Vagina (tissue), 2 donors: ENCODE measurements around the gene DPYD. TPM values are rescaled to one million over a fixed set of nuclear protein-coding genes. Genes with fewer than 3 reads are reported as not detected.

ENCODE experiments used
- DNase-seq, 2 donors: peaks; one replicate each; pipeline ENCODE4 v3.0.0-alpha.2; 2017; ENCODE audit errors: extremely low spot score in 2 of 2
- H3K27ac ChIP-seq: fragments of 200-600 bp; sonication (generic); one replicate; pipeline ENCODE4 v1.5.1; 2019
- H3K27me3 ChIP-seq: fragments of 200-600 bp; sonication (generic); one replicate; pipeline ENCODE4 v1.5.1; 2019
- H3K36me3 ChIP-seq, 2 donors: fragments of 200-600 bp; sonication (generic); one replicate each; pipeline ENCODE4 v1.5.1; 2017 to 2019
- H3K4me1 ChIP-seq: fragments of 200-600 bp; sonication (generic); one replicate; pipeline ENCODE4 v1.5.1; 2019
- H3K4me3 ChIP-seq, 2 donors: fragments of 200-600 bp; sonication (generic); 1 replicate in 1 of 2; 2 replicates in 1 of 2; pipeline ENCODE4 v1.5.1; 2016 to 2019
- H3K9me3 ChIP-seq: fragments of 200-600 bp; sonication (generic); one replicate; pipeline ENCODE4 v1.5.1; 2019
- POLR2A ChIP-seq, 2 donors: fragments of 450-650 bp; IDR thresholded peaks; one replicate each; pipeline ENCODE4 v1.6.1; 2017; ENCODE audit warnings: antibody characterized with exemption in 2 of 2, mild to moderate bottlenecking in 2 of 2, moderate library complexity in 2 of 2
- POLR2AphosphoS5 ChIP-seq, 2 donors: sonication (generic); formaldehyde crosslinking; IDR thresholded peaks; one replicate each; pipeline ENCODE4 v1.9.0; 2017; ENCODE audit warnings: antibody characterized with exemption in 2 of 2, mild to moderate bottlenecking in 2 of 2, low read depth in 1 of 2; ENCODE audit not compliant: insufficient read depth in 1 of 2
- intact Hi-C: fragments of 100-400 bp; cut with DNase I; formaldehyde crosslinking; loops from one replicate; pipeline ENCODE4 v1.15.1; 2023
- total RNA-seq: library from RNA; depleted of rRNA; stranded (reverse); fragments of >200 nt; gene quantifications from one replicate; pipeline ENCODE4 v1.2.3, GENCODE V29; 2016
- TF ChIP-seq, protein P1 (sequence below), 3 experiments: fragments of 450-650 bp in 2 of 3; fragments of 200-600 bp in 1 of 3; sonication (generic) in 1 of 3; IDR thresholded peaks; one replicate each; pipeline ENCODE4 v1.5.1; 2017 to 2019; ENCODE audit warnings: antibody characterized with exemption in 3 of 3, mild to moderate bottlenecking in 2 of 3, moderate library complexity in 2 of 3

Gene DPYD
- total RNA-seq, 1 donor from 2014 or later: 45.7 TPM

- Histone ChIP-seq H3K27me3 (no peaks in the 10 kb centered on the region), H3K27ac (no peak overlapping the region), H3K9me3 (no peaks in the 10 kb centered on the region), H3K4me3 (no peak overlapping the region), H3K36me3 (no peaks in the 10 kb centered on the region), H3K4me1 (no peaks in the 10 kb centered on the region)
- TF ChIP-seq POLR2A (IDR thresholded peaks at IDR 0.05): no peak
- TF ChIP-seq, protein P1, sequence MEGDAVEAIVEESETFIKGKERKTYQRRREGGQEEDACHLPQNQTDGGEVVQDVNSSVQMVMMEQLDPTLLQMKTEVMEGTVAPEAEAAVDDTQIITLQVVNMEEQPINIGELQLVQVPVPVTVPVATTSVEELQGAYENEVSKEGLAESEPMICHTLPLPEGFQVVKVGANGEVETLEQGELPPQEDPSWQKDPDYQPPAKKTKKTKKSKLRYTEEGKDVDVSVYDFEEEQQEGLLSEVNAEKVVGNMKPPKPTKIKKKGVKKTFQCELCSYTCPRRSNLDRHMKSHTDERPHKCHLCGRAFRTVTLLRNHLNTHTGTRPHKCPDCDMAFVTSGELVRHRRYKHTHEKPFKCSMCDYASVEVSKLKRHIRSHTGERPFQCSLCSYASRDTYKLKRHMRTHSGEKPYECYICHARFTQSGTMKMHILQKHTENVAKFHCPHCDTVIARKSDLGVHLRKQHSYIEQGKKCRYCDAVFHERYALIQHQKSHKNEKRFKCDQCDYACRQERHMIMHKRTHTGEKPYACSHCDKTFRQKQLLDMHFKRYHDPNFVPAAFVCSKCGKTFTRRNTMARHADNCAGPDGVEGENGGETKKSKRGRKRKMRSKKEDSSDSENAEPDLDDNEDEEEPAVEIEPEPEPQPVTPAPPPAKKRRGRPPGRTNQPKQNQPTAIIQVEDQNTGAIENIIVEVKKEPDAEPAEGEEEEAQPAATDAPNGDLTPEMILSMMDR (IDR thresholded peaks at IDR 0.05): no peak
- no peak for TF ChIP-seq POLR2AphosphoS5 (IDR thresholded peaks at IDR 0.05; ENCODE audit: insufficient read depth in 1 of 2, low read depth in 1 of 2)
- no peak for DNase-seq
- intact Hi-C loops: no loop called here
Observed at GRCh38 chr1:97651250-97651649, 269.6 kb downstream of the DPYD start.

- TF ChIP-seq POLR2A (IDR thresholded peaks at IDR 0.05) (no peak), POLR2AphosphoS5 (IDR thresholded peaks at IDR 0.05; ENCODE audit: insufficient read depth in 1 of 2, low read depth in 1 of 2) (no peak)
- TF ChIP-seq, protein P1 (IDR thresholded peaks at IDR 0.05): no peak
- intact Hi-C loops: no loop called here
Observed at GRCh38 chr1:97649591-97649990, 271.2 kb downstream of the DPYD start.

DNA sequence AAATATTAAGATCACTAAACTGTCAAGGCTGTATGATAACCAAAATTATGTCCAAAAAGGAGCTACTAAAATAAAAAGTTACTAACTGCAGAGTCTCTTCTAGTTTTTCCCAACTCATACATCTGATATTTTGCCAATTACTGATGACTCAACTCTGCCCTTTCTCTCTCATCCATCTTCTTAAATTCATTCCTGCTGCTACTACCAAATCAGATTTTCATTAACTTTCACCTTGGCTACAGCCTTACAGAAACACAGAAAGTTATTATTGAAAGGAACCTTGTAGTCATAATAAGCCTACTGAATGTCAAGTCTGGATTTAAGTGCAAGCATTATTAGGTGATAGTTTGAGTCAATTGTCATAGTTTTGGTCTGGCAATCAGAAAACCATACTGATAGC is 273.1 kb downstream of the DPYD start:
- peaks cover 0 to 5% of the 10 kb centered on the region in 2 donors for H3K36me3 ChIP-seq
- no peaks in the 10 kb centered on the region for H3K27me3 ChIP-seq
- no peak overlapping the region for H3K4me3 ChIP-seq
- TF ChIP-seq POLR2AphosphoS5 (IDR thresholded peaks at IDR 0.05; ENCODE audit: insufficient read depth in 1 of 2, low read depth in 1 of 2): no peak
- TF ChIP-seq, protein P1 (IDR thresholded peaks at IDR 0.05): no peak
- no peak for TF ChIP-seq POLR2A (IDR thresholded peaks at IDR 0.05)
- intact Hi-C loops: no loop called here
- no peaks in the 10 kb centered on the region for H3K4me1 ChIP-seq
- no peak for DNase-seq
- H3K9me3 ChIP-seq: no peaks in the 10 kb centered on the region
- no peak overlapping the region for H3K27ac ChIP-seq

More at GRCh38 chr1:97649591-97649990, 271.2 kb downstream of the DPYD start:
- Histone ChIP-seq H3K4me3 (no peak overlapping the region), H3K9me3 (no peaks in the 10 kb centered on the region), H3K4me1 (no peaks in the 10 kb centered on the region), H3K36me3 (no peaks in the 10 kb centered on the region), H3K27me3 (no peaks in the 10 kb centered on the region), H3K27ac (no peak overlapping the region)
- no peak for DNase-seq

- TF ChIP-seq, protein P1 (IDR thresholded peaks at IDR 0.05): no peak
- TF ChIP-seq POLR2A (IDR thresholded peaks at IDR 0.05) (no peak), POLR2AphosphoS5 (IDR thresholded peaks at IDR 0.05; ENCODE audit: insufficient read depth in 1 of 2, low read depth in 1 of 2) (no peak)
- H3K27me3 ChIP-seq: no peaks in the 10 kb centered on the region
- H3K4me3 ChIP-seq: no peak overlapping the region
Observed at GRCh38 chr1:97646071-97646470, 274.8 kb downstream of the DPYD start.

DNA sequence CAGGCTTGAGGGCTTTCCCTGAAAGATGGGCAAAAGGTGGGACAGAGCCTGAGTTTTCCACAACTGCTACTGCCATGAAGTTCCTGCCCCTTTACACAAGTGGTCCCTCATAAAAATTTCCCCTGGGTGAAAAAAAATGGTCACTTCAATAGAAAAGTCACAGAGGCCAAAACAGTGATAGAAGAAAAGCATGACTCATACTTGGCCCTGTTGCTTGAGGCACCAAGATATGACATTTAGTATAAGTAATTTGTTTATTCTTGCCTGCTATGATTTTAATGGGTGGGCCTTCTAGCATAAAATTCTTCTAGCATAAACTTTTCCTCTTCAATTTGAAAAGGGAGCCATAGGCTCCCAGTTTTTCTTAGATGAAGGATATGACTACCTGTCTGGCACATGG is 280.2 kb downstream of the DPYD start:
- intact Hi-C loops: no loop called here
- H3K4me3 ChIP-seq: no peak overlapping the region
- no peak for DNase-seq
- peaks cover 0 to 5% of the 10 kb centered on the region in 2 donors for H3K36me3 ChIP-seq
- TF ChIP-seq, protein P1 (IDR thresholded peaks at IDR 0.05): no peak
- no peak for TF ChIP-seq POLR2AphosphoS5 (IDR thresholded peaks at IDR 0.05; ENCODE audit: insufficient read depth in 1 of 2, low read depth in 1 of 2)
- no peak for TF ChIP-seq POLR2A (IDR thresholded peaks at IDR 0.05)
- H3K27me3 ChIP-seq: no peaks in the 10 kb centered on the region
- H3K9me3 ChIP-seq: no peaks in the 10 kb centered on the region
- H3K4me1 ChIP-seq: no peaks in the 10 kb centered on the region
- no peak overlapping the region for H3K27ac ChIP-seq

More at GRCh38 chr1:97646071-97646470, 274.8 kb downstream of the DPYD start:
- intact Hi-C loops: no loop called here
- Histone ChIP-seq H3K9me3 (no peaks in the 10 kb centered on the region), H3K36me3 (peaks cover 0 to 5% of the 10 kb centered on the region in 2 donors), H3K4me1 (no peaks in the 10 kb centered on the region), H3K27ac (no peak overlapping the region)
- no peak for DNase-seq
